ENCODE data around the gene HAUS3. TPM values are rescaled to one million over a fixed set of nuclear protein-coding genes. Genes with fewer than 3 reads are reported as not detected.

The HAUS3 gene
- total and polyA plus RNA-seq, 10 of the 15 experiments (the other 5 are each of a cell fraction or from before 2014, with no cell fraction given): 4.2 to 23.9 (median 12.3) TPM

DNA sequence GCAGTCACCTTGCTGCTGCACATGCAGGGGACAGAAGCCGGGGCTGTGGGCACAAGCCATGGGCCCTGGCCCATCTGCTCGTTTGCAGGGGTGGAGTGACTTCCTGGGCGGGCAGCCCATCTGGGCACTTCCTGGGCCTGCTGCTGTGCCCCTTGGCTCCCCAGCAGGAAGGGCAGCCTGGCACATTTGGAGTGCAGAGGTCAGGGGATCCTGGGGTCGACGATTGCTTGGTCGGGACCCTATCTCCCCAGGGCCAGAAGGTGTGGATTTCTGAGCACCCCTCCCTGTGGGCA, 30.9 kb upstream of the HAUS3 start:
- no peaks in the 10 kb centered on the region for H3K27me3 ChIP-seq (replicated peaks in 1 of 2; ENCODE audit: control insufficient read depth in 2 of 2, insufficient read depth in 2 of 2, low read length in 1 of 2)
- no peaks in the 10 kb centered on the region for H3K79me2 ChIP-seq (ENCODE audit: control insufficient read depth, insufficient read depth, low read length)
- SMC1A ChIA-PET (ENCODE audit: uncharacterized antibody, unreplicated experiment): no interaction called here
- H3K9me3 ChIP-seq (replicated peaks; ENCODE audit: control insufficient read depth, insufficient read depth, low read length): no peaks in the 10 kb centered on the region
- RAD21 ChIA-PET (ENCODE audit: unreplicated experiment): no interaction called here
- FAIRE-seq (no peak), DNase-seq (ENCODE audit: low read depth, low spot score) (no peak), ATAC-seq (no peak)
- no peaks in the 10 kb centered on the region for H3K4me1 ChIP-seq (ENCODE audit: control insufficient read depth, insufficient read depth, low read length)
- no peaks in the 10 kb centered on the region for H3K36me3 ChIP-seq (ENCODE audit: control insufficient read depth in 2 of 2, insufficient read depth in 2 of 2, low read length in 1 of 2)
- H4K20me1 ChIP-seq (ENCODE audit: control insufficient read depth, insufficient read depth): no peaks in the 10 kb centered on the region
- H3K27ac ChIP-seq (ENCODE audit: control insufficient read depth, insufficient read depth): no peak overlapping the region
- POLR2A ChIA-PET: no interaction called here
- H3K9ac ChIP-seq (ENCODE audit: control insufficient read depth, insufficient read depth, low read length): no peak overlapping the region
- in situ Hi-C loops (cut with MboI): no loop called here
- no peak overlapping the region for H2AFZ ChIP-seq (ENCODE audit: control insufficient read depth, low read depth, low read length)
- 29% methylated on average over 6 of the region's 6 CpGs for WGBS (ENCODE audit: insufficient coverage, insufficient replicate concordance, low lambda C conversion rate, missing lambda C conversion rate)
- H3K4me3 ChIP-seq: no peak overlapping the region
- intact Hi-C loops (cut with micrococcal nuclease; ENCODE audit: unreplicated experiment): no loop called here
- TF ChIP-seq CREM (IDR thresholded peaks at IDR 0.05; ENCODE audit: low read depth): no peak
- no peak for TF ChIP-seq POLR2A (IDR thresholded peaks at IDR 0.05; ENCODE audit: low read depth, low read length)
- H3K4me2 ChIP-seq (ENCODE audit: control insufficient read depth, insufficient read depth): no peak overlapping the region
- BruUV-seq (replicated peaks): no TSS peak
- CTCF ChIA-PET: no interaction called here

GRCh38 chr4:2272026-2272827, 30.3 kb upstream of the HAUS3 start:
- H3K9me3 ChIP-seq (replicated peaks; ENCODE audit: control insufficient read depth, insufficient read depth, low read length): no peaks in the 10 kb centered on the region
- H4K20me1 ChIP-seq (ENCODE audit: control insufficient read depth, insufficient read depth): no peaks in the 10 kb centered on the region
- DNase-seq (ENCODE audit: low read depth, low spot score): no peak
- FAIRE-seq: no peak
- TF ChIP-seq RFX5 (IDR thresholded peaks at IDR 0.05; ENCODE audit: low read depth, low read length) (no peak), ESRRA (IDR thresholded peaks at IDR 0.05; ENCODE audit: low read length) (no peak), TAF1 (IDR thresholded peaks at IDR 0.05; ENCODE audit: borderline replicate concordance, low read depth, low read length) (no peak), MXI1 (IDR thresholded peaks at IDR 0.05; ENCODE audit: low read depth, low read length) (no peak), ZZZ3 (IDR thresholded peaks at IDR 0.05; ENCODE audit: control insufficient read depth, insufficient read length, low read depth) (no peak), CBFB (IDR thresholded peaks at IDR 0.05; ENCODE audit: low read depth) (no peak), BHLHE40 (IDR thresholded peaks at IDR 0.05; ENCODE audit: borderline replicate concordance in 1 of 2, low read depth in 2 of 2, low read length in 1 of 2) (peak in 1 of 2 experiments; percentile 30; a peak in 1 of 4 replicates), BCL3 (IDR thresholded peaks at IDR 0.05; ENCODE audit: borderline replicate concordance, insufficient read depth, low read depth, low read length, poor library complexity, severe bottlenecking) (peak; percentile 25)
- H3K27me3 ChIP-seq (replicated peaks in 1 of 2; ENCODE audit: control insufficient read depth in 2 of 2, insufficient read depth in 2 of 2, low read length in 1 of 2): no peaks in the 10 kb centered on the region
- ChIA-PET CTCF (no interaction called here), SMC1A (ENCODE audit: uncharacterized antibody, unreplicated experiment) (no interaction called here), POLR2A (no interaction called here), RAD21 (ENCODE audit: unreplicated experiment) (no interaction called here)
- no peaks in the 10 kb centered on the region for H3K79me2 ChIP-seq (ENCODE audit: control insufficient read depth, insufficient read depth, low read length)
- BruUV-seq (replicated peaks): no TSS peak
- WGBS (ENCODE audit: insufficient coverage, insufficient replicate concordance, low lambda C conversion rate, missing lambda C conversion rate): 58% methylated on average over 25 of the region's 25 CpGs
- no peak overlapping the region for H3K9ac ChIP-seq (ENCODE audit: control insufficient read depth, insufficient read depth, low read length)
- no peaks in the 10 kb centered on the region for H3K4me1 ChIP-seq (ENCODE audit: control insufficient read depth, insufficient read depth, low read length)
- H3K27ac ChIP-seq (ENCODE audit: control insufficient read depth, insufficient read depth): no peak overlapping the region
- no peak overlapping the region for H2AFZ ChIP-seq (ENCODE audit: control insufficient read depth, low read depth, low read length)
- no peak overlapping the region for H3K4me3 ChIP-seq
- ATAC-seq: no peak
- in situ Hi-C loops (cut with MboI) (no loop called here), intact Hi-C loops (cut with micrococcal nuclease; ENCODE audit: unreplicated experiment) (no loop called here)
- no peaks in the 10 kb centered on the region for H3K36me3 ChIP-seq (ENCODE audit: control insufficient read depth in 2 of 2, insufficient read depth in 2 of 2, low read length in 1 of 2)
- no peak overlapping the region for H3K4me2 ChIP-seq (ENCODE audit: control insufficient read depth, insufficient read depth)

Data from GM12878 (cell line).